CD4-positive, alpha-beta T cell (primary cell): ENCODE results near the gene GBGT1. TPM values are rescaled to one million over a fixed set of nuclear protein-coding genes. Genes with fewer than 3 reads are reported as not detected.
A peak's percentile ranks its signal among the peaks of the same experiment; 100 is the strongest.

Source experiments
- ATAC-seq: fragments of 200-7000 bp; cut with Tn5 transposase; one replicate; pipeline ENCODE4 v1.10.0; 2022; ENCODE audit warnings: mild to moderate bottlenecking; ENCODE audit not compliant: poor library complexity
- CTCF ChIA-PET: fragments of 350-600 bp; sonication (Branson Sonifier 250); formaldehyde crosslinking; loops from one replicate; lab custom pipeline; 2021; ENCODE audit warnings: antibody characterized with exemption, inconsistent platforms; lab: Charles Lee
- POLR2A ChIA-PET: fragments of 350-600 bp; sonication (Branson Sonifier 250); formaldehyde crosslinking; loops from one replicate; lab custom pipeline; 2021; ENCODE audit warnings: antibody characterized with exemption, inconsistent platforms; lab: Charles Lee
- DNase-seq, 14 experiments: peaks; one replicate each; pipeline ENCODE4 v3.0.0-alpha.2; 2013 to 2020; ENCODE audit warnings: mixed read lengths in 2 of 14
- H3K27ac ChIP-seq, 2 donors: one replicate each; pipeline versions ENCODE4 v1.5.1 to v1.7.0; 2013; ENCODE audit warnings: low read length in 2 of 2, low read depth in 1 of 2, mild to moderate bottlenecking in 1 of 2
- H3K27me3 ChIP-seq, 2 experiments: 1 replicate in 1 of 2; 2 replicates in 1 of 2; pipeline versions ENCODE4 v1.6.1 to v1.7.0; 2013; ENCODE audit warnings: low read length in 2 of 2, control low read depth in 1 of 2, mild to moderate bottlenecking in 1 of 2, moderate library complexity in 1 of 2; ENCODE audit not compliant: insufficient read depth in 2 of 2, control insufficient read depth in 1 of 2
- H3K36me3 ChIP-seq: one replicate; pipeline ENCODE4 v1.6.1; 2013; ENCODE audit warnings: low read length, control low read depth; ENCODE audit not compliant: insufficient read depth
- H3K4me1 ChIP-seq: one replicate; pipeline ENCODE4 v1.6.1; 2013; ENCODE audit warnings: low read length, control low read depth; ENCODE audit not compliant: insufficient read depth
- H3K4me3 ChIP-seq: one replicate; pipeline ENCODE4 v1.5.1; 2013; ENCODE audit warnings: mild to moderate bottlenecking, low read length, moderate library complexity
- H3K9me3 ChIP-seq, 2 experiments: 1 replicate in 1 of 2; 2 replicates in 1 of 2; pipeline versions ENCODE4 v1.6.1 to v1.7.0; 2013; ENCODE audit warnings: low read length in 2 of 2, mild to moderate bottlenecking in 2 of 2, control low read depth in 1 of 2, moderate library complexity in 1 of 2; ENCODE audit not compliant: control insufficient read depth in 1 of 2, insufficient read depth in 1 of 2
- H3K27ac Mint-ChIP-seq: one replicate; pipeline ENCODE4 v1.8.0; 2020; ENCODE audit warnings: mixed read lengths
- H3K27me3 Mint-ChIP-seq: one replicate; pipeline ENCODE4 v1.8.0; 2021; ENCODE audit warnings: mixed read lengths
- H3K36me3 Mint-ChIP-seq: one replicate; pipeline ENCODE4 v1.8.0; 2021; ENCODE audit warnings: low read depth, mixed read lengths
- H3K4me1 Mint-ChIP-seq: one replicate; pipeline ENCODE4 v1.8.0; 2021; ENCODE audit warnings: low read depth, mixed read lengths
- H3K4me3 Mint-ChIP-seq: one replicate; pipeline ENCODE4 v1.8.0; 2020; ENCODE audit warnings: mild to moderate bottlenecking, mixed read lengths
- H3K9me3 Mint-ChIP-seq: one replicate; pipeline ENCODE4 v1.8.0; 2020; ENCODE audit warnings: mixed read lengths
- CTCF ChIP-seq: fragments of 200-600 bp; IDR thresholded peaks from one replicate; pipeline ENCODE4 v1.8.0; 2022; ENCODE audit warnings: antibody characterized with exemption, mild to moderate bottlenecking
- intact Hi-C, 2 experiments: fragments of 100-400 bp; cut with DNase I in 1 of 2; cut with micrococcal nuclease in 1 of 2; formaldehyde crosslinking; loops; one replicate each; pipeline versions ENCODE4 v1.15.1 to v1.9.0; 2023 to 2025; cut with DNase I, micrococcal nuclease
- total RNA-seq, 174 experiments: library from RNA in 2 of 174; stranded (reverse) in 2 of 174; gene quantifications; one replicate each; pipeline ENCODE4 v1.2.3 and lab custom pipeline; 2021 to 2026

GBGT1 gene
- total RNA-seq, 2 experiments from 2014 or later: 1.3 to 1.8 TPM

- Mint-ChIP-seq H3K4me1 (peaks cover 59% of the 10 kb centered on the region), H3K4me3 (peak overlapping the region; percentile 84), H3K27ac (peak overlapping the region; percentile 79), H3K9me3 (no peaks in the 10 kb centered on the region), H3K36me3 (peaks cover 22% of the 10 kb centered on the region), H3K27me3 (no peaks in the 10 kb centered on the region)
- peaks cover 15% of the 10 kb centered on the region for H3K36me3 ChIP-seq
- ATAC-seq (no peak), DNase-seq (no peak)
- no peaks in the 10 kb centered on the region for H3K27me3 ChIP-seq
- no peak overlapping the region for H3K4me3 ChIP-seq
- intact Hi-C loops: no loop called here
- H3K4me1 ChIP-seq: peaks cover 94% of the 10 kb centered on the region
- H3K27ac ChIP-seq: no peak overlapping the region
- ChIA-PET CTCF (interaction anchor here (0.8 to 6.5 kb wide), 4 partner anchors 16 to 31 kb away, joined by 3 to 41 read pairs (median 4); no protein-coding TSS in a partner anchor), POLR2A (interaction anchor here (0.9 to 6.5 kb wide), 6 partner anchors 15 to 88 kb away, joined by 3 to 34 read pairs (median 6); partner anchors contain the start of gene GTF3C5)
- no peak for TF ChIP-seq CTCF
- no peaks in the 10 kb centered on the region for H3K9me3 ChIP-seq
Measured at GRCh38 chr9:133118568-133118967, 45.1 kb downstream of the GBGT1 start.

- peaks cover 18% of the 10 kb centered on the region for H3K36me3 ChIP-seq
- H3K27me3 Mint-ChIP-seq: no peaks in the 10 kb centered on the region
- peaks cover 94% of the 10 kb centered on the region for H3K4me1 ChIP-seq
- no peak overlapping the region for H3K4me3 Mint-ChIP-seq
- H3K27me3 ChIP-seq: no peaks in the 10 kb centered on the region
- intact Hi-C loops: no loop called here
- no peak for ATAC-seq
- ChIA-PET CTCF (interaction anchor here (0.8 to 6.5 kb wide), 4 partner anchors 15 to 31 kb away, joined by 3 to 41 read pairs (median 4); no protein-coding TSS in a partner anchor), POLR2A (interaction anchor here (1.1 to 6.5 kb wide), 5 partner anchors 15 to 69 kb away, joined by 3 to 34 read pairs (median 6); no protein-coding TSS in a partner anchor)
- H3K9me3 ChIP-seq: no peaks in the 10 kb centered on the region
- H3K27ac Mint-ChIP-seq: peak overlapping the region; percentile 79
- H3K27ac ChIP-seq: no peak overlapping the region
- DNase-seq: no peak
- no peaks in the 10 kb centered on the region for H3K9me3 Mint-ChIP-seq
- H3K36me3 Mint-ChIP-seq: peaks cover 25% of the 10 kb centered on the region
- peaks cover 60% of the 10 kb centered on the region for H3K4me1 Mint-ChIP-seq
- no peak for TF ChIP-seq CTCF
- H3K4me3 ChIP-seq: no peak overlapping the region
Measured at GRCh38 chr9:133118179-133118520, 45.6 kb downstream of the GBGT1 start.

GRCh38 chr9:133117271-133118178 is 46.2 kb downstream of the GBGT1 start:
- TF ChIP-seq CTCF: no peak
- intact Hi-C loops: no loop called here
- no peak for ATAC-seq
- Mint-ChIP-seq H3K9me3 (no peaks in the 10 kb centered on the region), H3K4me1 (peaks cover 61% of the 10 kb centered on the region), H3K36me3 (peaks cover 25% of the 10 kb centered on the region), H3K27me3 (no peaks in the 10 kb centered on the region), H3K27ac (peak overlapping the region; percentile 79), H3K4me3 (no peak overlapping the region)
- Histone ChIP-seq H3K4me1 (peaks cover 95% of the 10 kb centered on the region), H3K27me3 (no peaks in the 10 kb centered on the region), H3K36me3 (peaks cover 19% of the 10 kb centered on the region), H3K9me3 (no peaks in the 10 kb centered on the region), H3K4me3 (no peak overlapping the region), H3K27ac (no peak overlapping the region)
- POLR2A ChIA-PET: interaction anchor here (1.1 to 6.5 kb wide), 5 partner anchors 16 to 69 kb away, joined by 3 to 34 read pairs (median 6); no protein-coding TSS in a partner anchor
- CTCF ChIA-PET: interaction anchor here (1.2 to 6.5 kb wide), 4 partner anchors 27 to 32 kb away, joined by 4 to 41 read pairs (median 4); no protein-coding TSS in a partner anchor
- peak in 1 of 14 experiments; percentile 6 for DNase-seq
